LNCAP (cell line): ENCODE data around the gene RCBTB2.

Source experiments
- CTCF ChIP-seq: fragments of 450-650 bp; IDR thresholded peaks from 2 replicates; pipeline ENCODE4 v1.5.1; 2017; ENCODE audit warnings: mild to moderate bottlenecking

Gene RCBTB2

GRCh38 chr13:48483575-48483974 lies 49.3 kb downstream of the RCBTB2 start:
- TF ChIP-seq CTCF, result no peak

GRCh38 chr13:48478391-48478790 lies 54.5 kb downstream of the RCBTB2 start:
- TF ChIP-seq CTCF, result no peak

DNA sequence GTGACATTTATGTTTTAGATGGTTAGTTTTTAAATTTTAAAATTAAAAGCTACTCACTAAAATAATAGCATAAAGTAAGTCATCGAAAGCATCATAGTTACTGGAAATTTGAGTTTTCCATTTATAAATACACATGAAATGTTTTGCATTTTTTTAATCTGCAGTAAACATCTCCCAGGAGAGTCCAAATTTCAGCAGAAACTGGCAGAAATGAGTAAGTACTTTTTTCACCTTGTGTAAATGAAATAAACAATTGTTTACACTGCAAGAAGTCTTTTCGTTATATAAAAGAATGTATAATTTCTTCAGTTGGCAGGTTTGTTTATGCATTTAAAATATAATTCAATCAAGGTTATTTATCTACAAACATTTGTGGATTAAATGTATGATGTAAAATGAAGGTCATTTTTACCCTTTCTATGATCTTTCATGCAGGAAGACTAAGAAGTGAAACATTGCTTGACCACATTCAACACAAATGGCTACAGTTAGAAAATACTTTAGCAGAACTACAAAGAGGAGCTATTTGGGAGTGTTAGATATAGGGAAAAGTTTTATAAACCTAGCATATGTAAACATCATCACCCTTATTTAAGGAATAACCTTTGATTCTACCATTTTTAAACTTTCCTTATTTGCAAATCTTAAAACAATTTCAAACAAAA lies 55.6 kb downstream of the RCBTB2 start:
- no peak for TF ChIP-seq CTCF

- no peak for TF ChIP-seq CTCF
Measured at GRCh38 chr13:48476686-48477085, 56.2 kb downstream of the RCBTB2 start.

DNA sequence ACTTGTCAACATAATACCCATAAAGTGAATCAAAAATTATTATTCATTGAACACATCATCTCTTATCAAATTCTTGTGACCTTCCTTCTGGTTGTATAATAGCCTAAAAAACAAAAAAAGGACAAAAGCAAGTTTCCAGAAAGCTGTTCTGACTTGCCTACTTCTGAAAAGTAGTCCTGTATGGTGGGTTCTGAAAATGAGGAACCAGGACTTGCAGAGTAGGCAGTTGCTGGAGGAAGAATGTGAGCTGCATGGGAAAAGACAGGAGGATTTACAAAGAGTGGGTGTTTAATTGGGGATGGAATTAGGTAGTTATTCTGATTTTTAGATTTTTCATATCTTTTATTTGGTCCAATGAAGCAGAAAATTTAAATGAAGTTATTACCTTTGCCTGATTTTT lies 56.7 kb downstream of the RCBTB2 start:
- no peak for TF ChIP-seq CTCF

- TF ChIP-seq CTCF, result no peak
Measured at GRCh38 chr13:48475230-48475629, 57.6 kb downstream of the RCBTB2 start.

DNA sequence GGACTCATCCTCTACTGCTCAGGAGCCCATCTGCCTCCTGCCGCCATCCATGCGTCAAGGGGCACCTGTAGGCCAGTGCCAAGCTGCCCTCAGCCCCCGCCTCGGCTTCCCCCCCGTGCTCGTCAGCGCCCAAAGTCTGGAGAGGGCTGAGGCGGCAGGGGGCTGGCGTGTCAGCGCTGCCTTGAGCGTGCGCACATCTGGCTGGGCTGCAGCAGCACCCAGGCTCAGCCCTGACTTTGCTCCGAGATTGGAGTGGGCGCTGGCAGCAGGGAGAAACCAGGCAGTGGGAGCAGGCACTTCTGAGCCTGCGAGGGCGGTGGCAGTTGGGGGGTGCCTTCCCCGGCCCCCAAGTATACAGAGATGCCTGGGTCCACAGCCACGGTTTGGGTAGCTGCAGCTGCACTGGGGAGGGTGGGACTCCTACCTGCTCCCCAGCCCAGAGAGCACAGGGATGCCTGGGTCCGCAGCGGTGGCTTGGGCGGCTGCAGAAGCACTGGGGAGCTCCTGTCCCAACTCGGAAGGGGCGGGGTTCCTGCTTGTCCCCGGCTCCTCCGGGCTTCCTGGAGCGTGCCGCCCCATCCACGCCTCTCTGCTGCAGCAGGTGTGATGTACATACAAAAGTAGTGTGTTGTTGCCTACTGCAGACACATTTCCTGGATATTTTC lies 75.2 kb downstream of the RCBTB2 start:
- no peak for TF ChIP-seq CTCF
